GM18951 (cell line): ENCODE results near the gene STKLD1.

Experiments
- POLR2A ChIP-seq: IDR thresholded peaks from 4 replicates; pipeline ENCODE4 v1.6.1; 2011; ENCODE audit warnings: mild to moderate bottlenecking; ENCODE audit not compliant: insufficient read length, insufficient read depth; ENCODE audit errors: extremely low read depth
- in situ Hi-C: fragments of 300-500 bp; cut with MboI; formaldehyde crosslinking; loops from one replicate; pipeline ENCODE4 v1.12.0; 2022; ENCODE audit warnings: low sequenced_read_pairs, mixed read lengths, inconsistent platforms; ENCODE audit not compliant: unreplicated experiment

The STKLD1 gene

GRCh38 chr9:133408042-133408441 is 31.9 kb downstream of the STKLD1 start:
- no peak for TF ChIP-seq POLR2A
- in situ Hi-C loops: no loop called here

- in situ Hi-C loops: no loop called here
- TF ChIP-seq POLR2A: no peak
Observed at GRCh38 chr9:133415170-133415569, 39.0 kb downstream of the STKLD1 start.

- in situ Hi-C loops: no loop called here
- peak; percentile 61 for TF ChIP-seq POLR2A
Observed at GRCh38 chr9:133417541-133418461, 41.6 kb downstream of the STKLD1 start, which contains the start of gene REXO4. Gene REXO4 (minus strand): TSS chr9:133418010. CDS start chr9:133417844, 166 bp downstream.

- in situ Hi-C loops: no loop called here
- no peak for TF ChIP-seq POLR2A
Observed at GRCh38 chr9:133419005-133419404, 42.8 kb downstream of the STKLD1 start.

DNA sequence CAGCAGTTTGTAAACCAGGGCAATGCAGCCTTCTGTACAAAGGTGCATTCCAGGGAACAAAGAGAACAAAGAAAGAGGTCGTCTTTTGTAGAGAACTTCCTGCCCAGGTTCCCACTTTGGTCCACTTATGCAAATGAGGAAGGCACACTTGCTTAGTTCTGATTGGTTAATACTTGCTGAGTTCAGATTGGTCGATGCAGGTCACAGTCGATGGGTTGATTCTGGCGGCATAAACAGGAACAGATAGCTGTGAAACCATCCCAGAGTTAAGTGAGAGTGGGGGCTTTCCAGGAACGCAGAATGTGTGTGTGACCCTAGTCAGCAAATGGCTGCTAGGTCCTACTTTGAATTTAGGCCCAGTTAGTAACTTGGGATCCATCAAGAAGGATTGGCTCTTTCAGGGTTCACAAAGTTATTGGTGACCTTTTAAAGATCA is 44.2 kb downstream of the STKLD1 start:
- peak; percentile 34 for TF ChIP-seq POLR2A
- in situ Hi-C loops: no loop called here

DNA sequence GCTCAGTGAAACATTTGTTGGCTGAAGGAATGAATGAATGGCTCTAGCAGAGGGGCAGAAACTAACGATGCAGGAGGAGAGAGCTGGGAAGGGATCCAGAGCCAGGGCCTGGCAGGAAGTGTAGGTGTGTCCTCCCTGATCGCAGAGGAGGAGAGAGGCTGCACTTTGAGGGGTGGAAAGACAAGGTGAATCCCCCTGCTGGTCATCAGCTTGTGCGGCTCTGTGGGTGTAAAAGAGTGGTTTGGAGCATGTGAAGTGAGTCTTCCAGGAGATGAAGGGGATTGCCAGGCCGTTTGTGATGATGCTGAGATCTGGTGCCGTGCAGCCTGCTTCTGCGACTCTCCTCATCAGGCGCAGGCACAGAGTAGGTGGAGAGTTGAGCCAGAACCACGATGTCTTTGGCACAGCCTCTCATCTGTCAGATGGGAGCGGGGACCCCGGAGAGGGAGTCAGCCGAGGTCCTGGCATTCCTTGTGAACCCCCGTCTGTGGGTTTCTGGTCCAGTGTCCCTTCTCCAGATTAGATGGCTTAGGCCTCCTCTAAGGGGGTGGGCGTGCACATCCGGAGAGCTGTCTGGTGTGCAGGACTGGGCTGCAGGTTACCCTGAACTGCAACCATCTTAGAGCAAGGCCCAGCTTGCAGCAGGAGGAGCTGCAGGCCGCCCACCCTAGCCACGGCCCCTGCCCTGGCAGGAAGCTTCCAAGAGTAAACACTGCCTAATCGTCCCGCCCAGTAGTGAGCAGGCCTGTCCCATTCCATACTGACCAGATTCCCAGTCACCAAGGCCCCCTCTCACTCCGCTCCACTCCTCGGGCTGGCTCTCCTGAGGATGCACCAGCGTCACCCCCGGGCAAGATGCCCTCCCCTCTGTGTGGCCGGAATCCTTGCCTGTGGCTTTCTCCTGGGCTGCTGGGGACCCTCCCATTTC is 45.7 kb downstream of the STKLD1 start, which contains the start of gene ADAMTS13:
TSS of gene ADAMTS13 (plus strand) at position 753 of the 928 bp plus-strand sequence. CDS start at position 830, 77 bp downstream.
- TF ChIP-seq POLR2A: no peak
- in situ Hi-C loops: no loop called here

DNA sequence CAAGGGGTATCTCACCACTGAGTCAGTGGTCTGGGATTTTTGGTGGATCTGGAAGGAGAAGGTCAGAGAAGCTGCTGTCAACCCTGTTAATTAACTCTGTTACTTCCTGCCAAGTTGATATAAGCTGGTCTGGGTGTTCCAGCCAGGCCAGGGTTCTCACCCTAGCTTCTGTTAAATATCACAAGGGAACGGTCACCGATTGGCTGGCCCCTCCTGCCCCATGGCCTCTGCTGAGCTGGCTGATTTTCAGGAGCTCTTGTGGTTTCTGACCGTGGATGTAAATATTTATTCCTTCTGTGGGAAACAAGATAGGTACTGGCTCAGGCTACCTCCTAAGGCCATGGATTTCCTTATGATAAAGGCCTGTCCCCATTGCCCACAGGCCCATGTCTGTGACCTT is 47.0 kb downstream of the STKLD1 start:
- in situ Hi-C loops: no loop called here
- no peak for TF ChIP-seq POLR2A

- in situ Hi-C loops: no loop called here
Observed at GRCh38 chr9:133424187-133424586, 48.0 kb downstream of the STKLD1 start.

DNA sequence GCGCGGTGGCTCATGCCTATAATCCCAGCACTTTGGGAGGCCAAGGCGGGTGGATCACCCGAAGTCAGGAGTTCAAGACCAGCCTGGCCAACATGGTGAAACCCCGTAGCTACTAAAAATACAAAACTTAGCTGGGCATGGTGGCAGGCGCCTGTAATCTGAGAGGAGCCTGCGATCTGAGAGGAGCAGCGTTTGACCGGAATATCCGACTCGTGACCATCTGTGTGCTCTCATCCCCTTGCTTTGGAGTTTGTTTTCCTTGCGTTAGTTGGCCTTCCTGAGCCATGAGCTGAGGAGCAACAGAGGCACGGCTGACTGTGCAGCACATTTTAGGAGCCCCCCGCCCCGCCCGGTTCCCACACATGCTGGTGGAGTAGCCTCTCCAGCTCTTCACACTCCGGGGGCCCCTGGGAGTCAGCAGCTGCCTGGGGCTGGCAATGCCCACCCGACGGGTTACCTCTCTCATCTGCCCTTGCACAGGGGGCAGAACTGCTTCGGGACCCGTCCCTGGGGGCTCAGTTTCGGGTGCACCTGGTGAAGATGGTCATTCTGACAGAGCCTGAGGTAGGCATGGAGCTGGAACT is 49.0 kb downstream of the STKLD1 start:
- in situ Hi-C loops: no loop called here
- no peak for TF ChIP-seq POLR2A

More at GRCh38 chr9:133424187-133424586, 48.0 kb downstream of the STKLD1 start:
- no peak for TF ChIP-seq POLR2A

DNA sequence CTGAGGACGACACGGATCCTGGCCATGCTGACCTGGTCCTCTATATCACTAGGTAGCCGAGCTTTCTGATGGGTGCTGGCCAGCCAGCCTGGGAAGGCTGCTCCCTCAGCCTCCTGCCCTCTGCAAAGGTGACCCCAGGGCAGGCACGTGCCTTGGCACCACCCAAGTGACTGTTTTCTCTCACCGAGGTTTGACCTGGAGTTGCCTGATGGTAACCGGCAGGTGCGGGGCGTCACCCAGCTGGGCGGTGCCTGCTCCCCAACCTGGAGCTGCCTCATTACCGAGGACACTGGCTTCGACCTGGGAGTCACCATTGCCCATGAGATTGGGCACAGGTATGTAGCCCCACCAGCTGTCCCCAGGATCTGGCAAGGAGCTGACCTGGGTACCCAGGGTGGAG is 49.8 kb downstream of the STKLD1 start:
- in situ Hi-C loops: no loop called here
- no peak for TF ChIP-seq POLR2A

DNA sequence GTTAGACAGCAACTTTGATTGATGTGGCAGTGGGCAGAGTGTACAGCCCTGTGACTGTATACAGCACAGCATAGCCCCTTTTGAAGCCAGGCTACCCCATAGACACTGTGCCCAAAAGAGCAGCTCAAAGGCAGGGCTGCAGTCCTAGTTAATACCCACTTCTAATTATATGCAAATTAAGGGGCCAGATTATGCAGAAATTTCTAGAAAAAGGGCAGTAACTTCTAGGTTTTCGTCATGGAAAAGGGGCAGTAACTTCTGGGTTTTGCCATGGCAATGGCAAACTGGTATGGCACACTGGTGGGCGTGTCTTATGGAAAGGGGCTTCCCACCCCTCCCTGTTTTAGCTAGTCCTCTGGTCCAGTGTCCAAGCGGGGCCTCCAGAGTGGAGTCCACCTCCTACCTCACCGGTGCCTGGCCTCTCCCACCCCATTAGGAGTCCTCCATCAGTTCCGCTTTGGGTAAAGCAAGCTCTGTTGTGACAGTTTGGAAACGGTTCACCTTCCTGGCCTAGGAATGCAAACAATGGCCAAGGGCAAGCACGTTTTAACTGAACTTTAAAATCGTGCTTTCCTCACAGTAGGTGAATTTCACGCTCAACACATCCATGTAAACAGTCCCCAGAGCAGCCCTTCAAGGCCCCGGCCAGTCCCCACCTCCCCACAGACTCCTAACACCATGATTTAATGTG is 51.6 kb downstream of the STKLD1 start:
- no peak for TF ChIP-seq POLR2A
- in situ Hi-C loops: no loop called here

- in situ Hi-C loops: no loop called here
- no peak for TF ChIP-seq POLR2A
Observed at GRCh38 chr9:133428617-133429101, 52.5 kb downstream of the STKLD1 start.
